Measurements from ENCODE around the gene MBD3L1.

MBD3L1 gene

GRCh38 chr19:8831832-8832131, 395 bp upstream of the MBD3L1 start:
- FAIRE-seq (no peak), DNase-seq (ENCODE audit: insufficient read length) (no peak)
- TF ChIP-seq POLR2A (IDR thresholded peaks at IDR 0.05; ENCODE audit: low read depth, low read length), result no peak
- no peak for TF ChIP-seq TAF1 (IDR thresholded peaks at IDR 0.05; ENCODE audit: borderline replicate concordance, low read depth, low read length)
- TF ChIP-seq POLR2AphosphoS5 (IDR thresholded peaks at IDR 0.05; ENCODE audit: low read depth, low read length), result no peak

DNA sequence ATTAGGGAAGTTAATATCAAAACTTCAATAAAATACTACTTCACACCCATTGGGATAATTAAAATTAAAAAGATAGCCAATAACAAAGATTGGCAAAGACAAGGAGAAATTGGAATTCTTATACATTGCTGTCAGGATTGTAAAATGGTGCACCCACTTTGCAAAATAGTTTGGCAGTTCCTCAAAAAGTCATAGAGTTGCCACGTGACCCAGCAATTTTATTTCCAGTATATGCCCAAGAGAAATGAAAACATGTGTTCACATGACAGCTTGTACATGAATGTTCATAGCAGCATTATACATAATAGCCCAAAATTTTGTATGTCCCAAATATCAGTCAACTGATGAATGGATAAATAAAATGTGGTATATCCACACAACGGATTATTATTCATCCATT, 3.3 kb downstream of the MBD3L1 start:
- FAIRE-seq (no peak), DNase-seq (ENCODE audit: insufficient read length) (no peak)
- no peak for TF ChIP-seq POLR2AphosphoS5 (IDR thresholded peaks at IDR 0.05; ENCODE audit: low read depth, low read length)
- no peak for TF ChIP-seq TAF1 (IDR thresholded peaks at IDR 0.05; ENCODE audit: borderline replicate concordance, low read depth, low read length)
- no peak for TF ChIP-seq POLR2A (IDR thresholded peaks at IDR 0.05; ENCODE audit: low read depth, low read length)

GRCh38 chr19:8835877-8836276, 3.7 kb downstream of the MBD3L1 start:
- TF ChIP-seq POLR2A (IDR thresholded peaks at IDR 0.05; ENCODE audit: low read depth, low read length) (no peak), POLR2AphosphoS5 (IDR thresholded peaks at IDR 0.05; ENCODE audit: low read depth, low read length) (no peak), TAF1 (IDR thresholded peaks at IDR 0.05; ENCODE audit: borderline replicate concordance, low read depth, low read length) (no peak)
- DNase-seq (ENCODE audit: insufficient read length), result no peak
- no peak for FAIRE-seq

DNA sequence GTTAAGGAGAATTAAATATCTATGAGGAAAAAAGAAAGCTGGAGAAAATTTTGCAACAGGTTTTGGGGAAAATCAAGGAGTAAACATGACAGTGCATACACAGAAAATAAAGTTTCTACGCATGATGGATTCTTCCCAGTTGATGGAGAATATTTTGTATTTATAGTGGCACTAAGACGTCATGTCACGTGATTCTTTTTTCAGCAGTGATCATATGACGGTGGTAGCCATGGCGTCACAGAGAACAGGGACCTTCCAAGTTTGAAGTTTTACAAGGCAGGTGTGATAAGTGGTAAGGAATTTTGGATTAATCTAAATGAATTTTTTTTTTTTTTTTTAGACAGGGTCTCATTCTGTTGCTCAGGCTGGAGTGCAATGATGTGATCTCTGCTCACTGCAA, 8.5 kb downstream of the MBD3L1 start:
- TF ChIP-seq POLR2AphosphoS5 (IDR thresholded peaks at IDR 0.05; ENCODE audit: low read depth, low read length), result no peak
- TF ChIP-seq POLR2A (IDR thresholded peaks at IDR 0.05; ENCODE audit: low read depth, low read length), result no peak
- no peak for TF ChIP-seq TAF1 (IDR thresholded peaks at IDR 0.05; ENCODE audit: borderline replicate concordance, low read depth, low read length)
- FAIRE-seq, result no peak
- DNase-seq (ENCODE audit: insufficient read length), result no peak

DNA sequence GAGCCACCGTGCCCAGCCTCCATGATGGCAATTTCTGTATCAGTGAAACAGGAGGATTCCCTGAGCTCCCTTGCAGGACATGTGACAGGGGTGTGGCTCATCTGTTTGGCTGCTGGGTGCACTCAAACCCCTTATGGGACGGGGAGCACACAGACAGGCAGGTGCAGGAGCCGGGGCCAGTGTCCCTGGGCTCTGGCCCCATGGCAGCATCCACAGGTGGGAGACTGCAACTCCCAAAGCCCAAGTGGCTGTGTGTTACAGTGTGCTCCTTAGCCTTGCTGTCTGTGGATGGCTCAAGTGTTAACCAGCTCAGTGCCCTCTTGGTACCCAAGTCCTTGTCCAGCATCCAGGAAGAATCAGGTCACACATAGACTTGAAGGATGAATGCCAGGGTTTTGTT, 14.6 kb downstream of the MBD3L1 start:
- FAIRE-seq (no peak), DNase-seq (ENCODE audit: insufficient read length) (no peak)
- TF ChIP-seq POLR2AphosphoS5 (IDR thresholded peaks at IDR 0.05; ENCODE audit: low read depth, low read length), result no peak
- no peak for TF ChIP-seq POLR2A (IDR thresholded peaks at IDR 0.05; ENCODE audit: low read depth, low read length)
- TF ChIP-seq TAF1 (IDR thresholded peaks at IDR 0.05; ENCODE audit: borderline replicate concordance, low read depth, low read length), result no peak

GRCh38 chr19:8849232-8849631, 17.1 kb downstream of the MBD3L1 start:
- DNase-seq (ENCODE audit: insufficient read length) (no peak), FAIRE-seq (no peak)
- TF ChIP-seq TAF1 (IDR thresholded peaks at IDR 0.05; ENCODE audit: borderline replicate concordance, low read depth, low read length) (no peak), POLR2A (IDR thresholded peaks at IDR 0.05; ENCODE audit: low read depth, low read length) (no peak), POLR2AphosphoS5 (IDR thresholded peaks at IDR 0.05; ENCODE audit: low read depth, low read length) (no peak)

DNA sequence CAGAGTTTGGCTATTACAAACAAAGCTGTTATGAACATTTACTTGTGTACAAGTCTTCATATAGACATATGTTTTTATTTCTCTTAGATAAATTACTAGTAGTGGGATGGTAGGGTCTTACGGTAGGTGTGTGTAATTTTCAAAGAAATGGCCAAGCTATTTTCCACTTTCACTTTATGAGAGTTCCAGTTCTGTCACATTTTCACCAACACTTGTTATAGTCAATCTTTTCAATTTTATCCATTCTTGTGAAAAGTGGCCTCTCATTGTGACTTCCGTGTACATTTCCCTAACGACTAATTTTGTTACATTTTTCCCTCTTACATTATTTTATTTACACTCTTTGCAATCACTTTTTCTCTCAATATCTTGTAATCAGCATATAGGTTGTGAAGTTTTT, 18.3 kb downstream of the MBD3L1 start:
- no peak for DNase-seq (ENCODE audit: insufficient read length)
- FAIRE-seq, result no peak
- TF ChIP-seq POLR2AphosphoS5 (IDR thresholded peaks at IDR 0.05; ENCODE audit: low read depth, low read length) (no peak), TAF1 (IDR thresholded peaks at IDR 0.05; ENCODE audit: borderline replicate concordance, low read depth, low read length) (no peak), POLR2A (IDR thresholded peaks at IDR 0.05; ENCODE audit: low read depth, low read length) (no peak)

- DNase-seq (ENCODE audit: insufficient read length) (no peak), FAIRE-seq (no peak)
- TF ChIP-seq POLR2A (IDR thresholded peaks at IDR 0.05; ENCODE audit: low read depth, low read length), result no peak
- no peak for TF ChIP-seq TAF1 (IDR thresholded peaks at IDR 0.05; ENCODE audit: borderline replicate concordance, low read depth, low read length)
- TF ChIP-seq POLR2AphosphoS5 (IDR thresholded peaks at IDR 0.05; ENCODE audit: low read depth, low read length), result no peak
Observed at GRCh38 chr19:8858260-8858659, 26.1 kb downstream of the MBD3L1 start.

DNA sequence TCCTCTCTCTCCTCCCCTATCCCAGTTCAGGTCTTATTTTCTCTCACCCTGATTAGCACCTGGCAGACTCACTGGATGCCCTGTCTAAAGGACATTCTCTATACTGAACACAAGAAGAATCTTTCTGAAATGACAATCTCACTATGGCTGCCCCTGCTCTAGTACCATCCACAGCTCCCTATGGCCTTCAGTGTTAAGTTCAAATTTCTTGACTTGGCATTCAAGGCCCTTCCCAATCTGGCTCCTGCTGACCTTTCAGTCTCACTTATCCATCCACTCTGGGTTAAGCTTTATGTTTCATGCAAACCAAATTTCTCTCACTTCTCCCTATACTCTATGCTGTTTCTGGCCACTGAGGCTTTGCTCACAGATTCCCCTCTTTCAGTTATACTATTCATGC, 34.2 kb downstream of the MBD3L1 start:
- FAIRE-seq (no peak), DNase-seq (ENCODE audit: insufficient read length) (no peak)
- no peak for TF ChIP-seq POLR2AphosphoS5 (IDR thresholded peaks at IDR 0.05; ENCODE audit: low read depth, low read length)
- TF ChIP-seq POLR2A (IDR thresholded peaks at IDR 0.05; ENCODE audit: low read depth, low read length), result no peak
- TF ChIP-seq TAF1 (IDR thresholded peaks at IDR 0.05; ENCODE audit: borderline replicate concordance, low read depth, low read length), result no peak

DNA sequence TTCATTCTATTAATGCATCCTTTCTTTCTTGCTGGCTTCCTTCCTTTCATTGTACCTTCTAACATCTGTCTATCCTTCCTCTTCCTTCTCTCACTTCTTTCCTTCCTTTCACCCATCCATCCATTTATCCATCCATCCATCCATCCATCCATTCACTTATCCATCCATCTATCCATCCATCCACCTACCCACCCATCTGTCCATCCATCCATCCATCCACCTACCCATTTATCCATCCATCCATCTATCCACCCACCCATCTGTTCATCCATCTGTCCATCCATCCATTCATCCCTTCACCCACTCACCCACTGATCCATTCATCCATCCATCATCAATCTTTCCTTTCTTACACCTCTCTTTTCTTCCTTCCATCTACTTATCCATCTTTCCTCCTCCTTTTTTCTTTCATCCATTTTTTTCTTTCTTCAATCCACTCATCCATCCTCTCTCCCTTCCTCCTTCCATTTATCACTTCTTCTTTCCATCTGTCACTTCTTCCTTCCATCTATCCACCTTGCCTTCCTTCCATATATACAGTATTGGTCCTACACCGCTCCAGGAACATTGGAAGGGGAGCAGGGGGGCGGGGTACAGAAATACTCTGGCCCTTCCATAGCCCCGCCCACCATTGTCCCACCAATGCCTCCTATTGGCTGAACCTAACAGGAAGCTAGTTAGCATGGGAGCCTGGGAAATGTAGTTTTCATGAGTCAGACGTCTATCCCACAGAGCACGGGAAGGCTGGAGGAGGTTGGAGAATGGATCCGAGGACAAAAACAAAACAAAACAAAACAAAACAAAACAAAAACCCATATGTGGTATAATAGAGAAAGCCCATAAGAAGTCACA, 45.9 kb downstream of the MBD3L1 start:
- FAIRE-seq (no peak), DNase-seq (ENCODE audit: insufficient read length) (no peak)
- TF ChIP-seq POLR2AphosphoS5 (IDR thresholded peaks at IDR 0.05; ENCODE audit: low read depth, low read length) (no peak), POLR2A (IDR thresholded peaks at IDR 0.05; ENCODE audit: low read depth, low read length) (no peak), TAF1 (IDR thresholded peaks at IDR 0.05; ENCODE audit: borderline replicate concordance, low read depth, low read length) (no peak)

DNA sequence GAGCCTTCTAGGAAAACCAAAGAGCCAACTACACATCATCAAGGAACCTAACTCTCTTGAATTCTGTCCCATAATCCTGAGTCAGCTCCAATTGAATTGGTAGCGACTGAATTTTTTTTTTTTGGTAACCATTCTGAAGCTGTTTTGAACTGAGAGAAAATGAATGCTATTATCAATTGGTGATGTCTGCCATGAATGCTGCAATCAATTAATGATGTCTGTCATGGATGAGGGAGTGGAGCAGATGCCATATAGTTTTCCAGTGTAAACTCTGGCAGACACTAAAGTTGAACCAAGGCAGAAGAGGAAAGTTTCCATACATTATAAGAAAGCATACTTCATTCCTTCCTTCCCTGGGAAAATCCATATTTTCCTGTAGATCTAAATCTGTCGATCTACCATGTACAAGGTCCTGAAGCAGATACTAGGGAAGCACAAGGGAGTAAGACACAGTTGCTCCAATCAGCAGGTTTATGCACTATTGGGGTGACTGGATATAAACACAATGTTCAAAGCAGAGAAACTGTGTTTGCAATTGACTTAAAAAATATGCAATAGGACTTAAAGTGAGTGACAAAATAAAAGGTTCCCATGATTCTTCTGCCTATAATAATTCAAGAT, 48.8 kb downstream of the MBD3L1 start:
- FAIRE-seq (no peak), DNase-seq (ENCODE audit: insufficient read length) (no peak)
- TF ChIP-seq TAF1 (IDR thresholded peaks at IDR 0.05; ENCODE audit: borderline replicate concordance, low read depth, low read length) (no peak), POLR2A (IDR thresholded peaks at IDR 0.05; ENCODE audit: low read depth, low read length) (no peak)

DNA sequence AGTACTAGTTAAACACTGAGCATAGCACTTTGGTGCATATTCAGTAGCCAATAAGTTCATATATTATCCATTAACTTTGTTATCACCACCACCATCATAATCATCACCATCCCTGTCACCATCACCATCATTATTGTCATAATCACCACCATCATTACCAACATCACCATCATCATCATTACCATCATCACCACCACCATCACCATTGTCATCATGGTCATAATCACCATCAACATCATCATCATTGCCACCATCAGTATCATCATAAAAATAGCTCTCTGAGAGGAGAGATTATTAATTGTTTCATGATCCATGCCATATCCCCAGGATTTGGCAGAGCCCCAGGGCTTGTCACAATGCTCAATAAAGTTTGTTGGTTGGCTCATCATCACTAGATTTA, 49.3 kb downstream of the MBD3L1 start:
- TF ChIP-seq POLR2A (IDR thresholded peaks at IDR 0.05; ENCODE audit: low read depth, low read length), result no peak
- TF ChIP-seq TAF1 (IDR thresholded peaks at IDR 0.05; ENCODE audit: borderline replicate concordance, low read depth, low read length), result no peak
- TF ChIP-seq POLR2AphosphoS5 (IDR thresholded peaks at IDR 0.05; ENCODE audit: low read depth, low read length), result no peak
- DNase-seq (ENCODE audit: insufficient read length) (no peak), FAIRE-seq (no peak)
